Epithelial cell of esophagus (primary cell): ENCODE results near the gene TAF3.

Source experiments
- DNase-seq: peaks from one replicate; pipeline ENCODE4 v3.0.0; 2010; ENCODE audit warnings: low read depth
- H3K4me3 ChIP-seq: 2 replicates; pipeline ENCODE4 v1.5.1; 2011; ENCODE audit warnings: mild to moderate bottlenecking, low read length, control low read depth
- CTCF ChIP-seq: IDR thresholded peaks from 2 replicates; pipeline ENCODE4 v1.5.1; 2011; ENCODE audit warnings: low read depth, mild to moderate bottlenecking, low read length, control low read depth, inconsistent platforms; ENCODE audit not compliant: insufficient read depth; ENCODE audit errors: missing control alignments

The TAF3 gene

GRCh38 chr10:8039321-8039881, 221.1 kb downstream of the TAF3 start:
- no peak for DNase-seq
- TF ChIP-seq CTCF: no peak

GRCh38 chr10:8040651-8041050, 222.3 kb downstream of the TAF3 start:
- no peak overlapping the region for H3K4me3 ChIP-seq
- no peak for TF ChIP-seq CTCF
- no peak for DNase-seq

More at GRCh38 chr10:8039321-8039881, 221.1 kb downstream of the TAF3 start:
- no peak overlapping the region for H3K4me3 ChIP-seq

GRCh38 chr10:8041284-8041991, 223.1 kb downstream of the TAF3 start:
- H3K4me3 ChIP-seq: no peak overlapping the region
- TF ChIP-seq CTCF: no peak
- DNase-seq: no peak

- no peak overlapping the region for H3K4me3 ChIP-seq
- no peak for TF ChIP-seq CTCF
- DNase-seq: no peak
Observed at GRCh38 chr10:8041992-8042720, 223.9 kb downstream of the TAF3 start.

- no peak for TF ChIP-seq CTCF
- no peak for DNase-seq
- H3K4me3 ChIP-seq: no peak overlapping the region
Observed at GRCh38 chr10:8042721-8043568, 224.6 kb downstream of the TAF3 start.

- no peak for DNase-seq
- no peak overlapping the region for H3K4me3 ChIP-seq
- TF ChIP-seq CTCF: no peak
Observed at GRCh38 chr10:8043569-8044306, 225.4 kb downstream of the TAF3 start.
